HG02870 (cell line): ENCODE data around the gene GLIPR1L2.
"Not testable (repeated sequence)": the region's sequence is repeated elsewhere in the genome, so short reads cannot be mapped to it uniquely, and the experiment has no call there.

Source experiments
- ATAC-seq: cut with Tn5 transposase; IDR thresholded peaks from one replicate; pipeline ENCODE4 v1.9.1; 2021; ENCODE audit warnings: mild to moderate bottlenecking, moderate library complexity; ENCODE audit not compliant: unreplicated experiment

GLIPR1L2 gene

DNA sequence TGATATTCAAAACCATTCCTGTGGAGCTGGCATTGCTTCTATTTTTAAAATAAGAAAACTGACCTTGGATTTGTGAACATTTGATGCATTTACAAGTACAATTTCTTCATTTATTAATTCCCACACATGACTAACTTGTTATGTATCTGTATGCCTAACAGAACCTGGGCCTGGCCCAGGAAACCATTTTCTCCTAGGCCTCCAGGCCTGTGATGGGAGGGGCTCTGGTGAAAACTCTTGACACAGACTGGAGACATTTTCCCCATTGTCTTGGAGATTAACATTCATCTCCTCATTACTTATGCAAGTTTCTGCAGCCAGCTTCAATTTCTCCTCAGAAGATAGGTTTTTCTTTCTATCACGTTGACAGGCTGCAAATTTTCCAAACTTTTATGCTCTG, 42.0 kb downstream of the GLIPR1L2 start:
- ATAC-seq = no peak

DNA sequence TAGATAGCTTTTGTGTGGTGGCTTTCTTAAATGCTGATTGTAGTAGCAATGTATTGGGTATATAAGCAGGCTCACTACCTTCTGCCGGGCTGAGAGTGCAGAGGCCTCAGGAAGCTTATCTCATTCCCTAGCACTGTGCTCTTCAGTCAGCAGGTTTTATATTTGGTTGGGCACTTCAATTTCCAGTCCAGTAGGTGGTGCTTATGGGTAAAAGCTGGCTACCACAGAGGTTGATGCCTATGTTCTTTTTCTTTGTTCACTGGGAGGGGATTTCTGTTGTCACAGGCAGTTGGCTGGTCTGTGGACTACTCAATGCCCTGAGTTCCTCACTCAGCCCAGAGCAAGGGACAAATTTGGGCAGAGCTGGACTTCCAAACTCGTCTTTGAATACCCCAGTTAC, 46.7 kb downstream of the GLIPR1L2 start:
- peak; percentile 76 for ATAC-seq

DNA sequence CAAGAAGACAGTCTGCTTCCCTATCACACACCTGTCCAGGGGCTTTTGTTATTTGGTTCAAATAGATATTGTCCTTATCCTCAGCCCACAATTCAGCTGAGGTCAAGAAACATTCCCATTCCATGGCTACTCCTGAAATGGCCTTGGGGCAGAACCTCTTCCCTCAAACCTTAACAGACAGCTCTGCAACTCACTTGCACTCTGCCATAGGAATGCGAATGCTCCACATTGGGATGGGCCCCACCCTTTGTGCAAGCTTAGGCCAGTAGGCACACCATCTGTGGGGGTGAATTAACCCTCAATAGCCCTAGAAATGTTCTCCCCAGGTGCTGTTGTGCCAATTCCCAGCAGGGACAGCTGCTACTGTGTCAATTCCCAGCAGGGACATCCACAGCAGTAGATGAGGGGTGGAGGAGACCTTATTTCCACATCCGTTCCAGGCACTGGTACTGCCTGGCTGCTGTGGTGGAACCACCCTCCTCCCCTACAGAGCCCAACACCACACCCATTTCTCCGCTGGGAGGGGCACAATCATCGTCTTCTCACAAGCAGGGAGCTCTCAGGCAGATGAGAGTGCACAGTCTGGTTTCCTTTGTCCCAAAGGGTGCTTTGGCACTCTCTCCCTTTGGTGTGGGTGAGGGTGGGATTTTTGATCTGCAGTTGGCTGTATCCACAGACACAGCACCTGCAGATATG, 47.3 kb downstream of the GLIPR1L2 start:
- no peak for ATAC-seq

DNA sequence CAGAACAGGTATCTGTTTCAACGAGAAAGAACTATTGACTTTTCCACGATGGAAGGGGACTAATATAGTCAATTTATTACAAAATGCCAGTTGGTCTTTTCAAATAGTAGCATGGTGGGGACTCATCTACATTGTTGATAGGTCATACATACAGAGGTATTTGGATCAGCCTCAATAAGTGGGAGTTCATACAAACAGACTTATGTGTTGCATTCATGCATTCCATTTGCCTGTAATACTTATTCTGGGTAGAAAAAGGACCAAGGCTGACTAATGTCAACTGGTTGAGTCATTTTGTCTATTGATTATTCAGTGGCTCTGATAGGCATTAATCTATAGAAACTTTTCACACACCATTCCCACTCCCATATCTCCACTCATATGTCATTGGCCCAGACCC, 48.2 kb downstream of the GLIPR1L2 start:
- ATAC-seq = no peak

DNA sequence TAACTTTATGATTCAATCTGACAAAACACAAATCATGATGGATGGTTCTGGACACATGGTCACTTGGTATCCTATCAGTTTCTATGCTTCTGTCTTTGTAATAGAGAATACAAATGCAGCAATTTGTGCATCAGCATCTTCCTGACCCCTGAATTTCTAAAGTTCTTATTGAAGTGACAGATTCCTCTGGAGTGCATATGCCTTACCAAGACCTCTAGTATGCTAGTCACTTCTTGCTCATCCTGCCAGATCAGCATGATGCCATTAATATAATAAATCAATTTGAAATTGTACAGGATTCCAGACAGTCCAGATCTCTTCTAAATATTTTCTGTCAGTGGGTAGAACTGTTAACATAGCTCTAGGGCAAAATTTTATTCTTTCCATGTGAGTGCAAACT, 49.0 kb downstream of the GLIPR1L2 start:
- ATAC-seq = no peak

DNA sequence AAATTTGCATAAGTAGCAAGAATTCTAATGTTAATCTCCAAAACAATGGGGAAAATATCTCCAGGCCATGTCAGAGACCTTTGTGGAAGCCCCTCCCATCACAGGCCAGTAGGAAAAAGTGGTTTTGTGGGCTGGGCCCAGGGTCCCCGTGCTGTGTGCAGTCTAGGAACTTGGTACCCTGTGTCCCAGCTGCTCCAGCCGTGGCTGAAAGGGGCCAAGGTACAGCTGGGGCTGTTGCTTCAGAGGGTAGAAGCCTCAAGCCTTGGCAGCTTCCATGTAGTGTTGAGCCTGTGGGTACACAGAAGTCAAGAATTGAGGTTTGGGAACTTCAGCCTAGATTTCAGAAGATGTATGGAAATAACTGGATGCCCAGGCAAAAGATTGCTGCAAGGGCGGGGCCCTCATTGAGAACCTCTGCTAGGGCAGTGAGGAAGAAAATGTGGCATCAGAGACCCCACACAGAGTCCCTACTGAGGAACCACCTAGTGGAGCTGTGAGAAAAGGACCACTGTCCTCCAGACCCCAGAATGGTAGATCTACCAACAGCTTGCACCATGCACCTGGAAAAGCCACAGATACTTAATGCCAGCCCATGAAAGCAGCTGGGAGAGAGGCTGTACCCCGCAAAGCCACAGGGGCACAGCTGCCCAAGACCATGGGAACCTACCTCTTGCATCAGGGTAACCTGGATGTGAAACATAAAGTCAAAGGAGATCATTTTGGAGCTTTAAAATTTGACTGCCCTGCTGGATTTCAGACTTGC, 51.0 kb downstream of the GLIPR1L2 start:
- ATAC-seq = not testable (repeated sequence)

DNA sequence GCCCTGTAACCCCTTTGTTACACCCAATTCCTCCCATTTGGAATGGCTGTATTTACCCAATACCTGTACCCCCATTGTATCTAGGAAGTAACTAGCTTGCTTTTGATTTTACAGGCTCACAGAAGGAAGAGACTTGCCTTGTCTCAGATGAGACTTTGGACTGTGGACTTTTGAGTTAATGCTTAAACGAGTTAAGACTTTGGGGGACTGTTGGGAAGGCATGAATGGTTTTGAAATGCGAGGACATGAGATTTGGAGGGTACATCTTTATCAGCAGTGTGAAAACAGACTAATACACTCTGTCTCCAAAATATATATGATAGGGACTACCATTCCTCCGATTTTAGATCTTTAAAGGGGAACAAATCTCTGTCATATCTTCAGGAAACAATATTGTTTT, 51.6 kb downstream of the GLIPR1L2 start:
- not testable (repeated sequence) for ATAC-seq

DNA sequence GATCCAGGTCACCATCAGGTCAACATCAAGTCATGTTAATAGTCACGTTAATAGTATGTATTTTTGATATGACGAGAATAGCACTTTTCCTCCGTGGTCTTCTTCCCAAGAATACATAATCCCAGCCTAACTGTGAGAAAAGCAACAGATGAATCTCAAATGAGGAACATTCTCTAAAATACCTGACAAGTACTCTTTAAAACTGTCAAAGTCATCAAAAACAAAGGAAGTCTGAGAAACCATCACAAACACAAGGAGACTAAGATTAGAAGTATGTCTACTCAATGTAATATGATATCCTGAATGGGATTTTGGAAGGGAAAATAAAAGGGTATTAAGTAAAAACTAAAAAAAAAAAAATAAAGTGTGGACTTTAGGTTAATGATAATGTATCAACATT, 52.8 kb downstream of the GLIPR1L2 start:
- ATAC-seq = no peak

DNA sequence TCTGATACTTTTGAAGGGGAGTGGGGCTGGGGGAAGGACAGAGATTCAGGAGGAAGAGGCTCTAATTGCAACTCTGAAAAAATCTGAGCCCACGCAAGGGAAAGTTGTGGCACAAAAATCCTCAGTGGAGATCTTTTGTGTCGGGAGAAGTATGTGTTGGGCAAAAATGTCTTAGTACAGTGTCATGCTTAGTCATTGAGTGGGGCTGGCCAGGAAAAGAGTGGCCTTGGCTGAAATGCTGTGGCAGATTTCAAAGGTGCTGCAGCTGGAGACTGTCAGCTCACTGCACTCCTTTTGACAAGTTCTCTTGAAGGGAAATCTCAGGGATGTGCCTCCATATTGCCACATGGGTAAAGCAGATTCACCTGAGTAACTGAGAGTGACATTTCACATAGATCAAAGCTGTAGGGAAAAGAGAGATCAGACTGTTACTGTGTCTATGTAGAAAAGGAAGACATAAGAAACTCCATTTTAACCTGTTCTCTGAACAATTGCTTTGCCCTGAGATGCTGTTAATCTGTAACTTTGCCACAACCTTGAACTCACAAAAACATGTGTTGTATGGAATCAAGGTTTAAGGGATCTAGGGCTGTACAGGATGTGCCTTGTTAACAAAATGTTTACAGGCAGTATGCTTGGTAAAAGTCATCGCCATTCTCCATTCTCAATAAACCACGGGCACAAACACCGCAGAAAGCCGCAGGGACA, 53.7 kb downstream of the GLIPR1L2 start:
- ATAC-seq = no peak

DNA sequence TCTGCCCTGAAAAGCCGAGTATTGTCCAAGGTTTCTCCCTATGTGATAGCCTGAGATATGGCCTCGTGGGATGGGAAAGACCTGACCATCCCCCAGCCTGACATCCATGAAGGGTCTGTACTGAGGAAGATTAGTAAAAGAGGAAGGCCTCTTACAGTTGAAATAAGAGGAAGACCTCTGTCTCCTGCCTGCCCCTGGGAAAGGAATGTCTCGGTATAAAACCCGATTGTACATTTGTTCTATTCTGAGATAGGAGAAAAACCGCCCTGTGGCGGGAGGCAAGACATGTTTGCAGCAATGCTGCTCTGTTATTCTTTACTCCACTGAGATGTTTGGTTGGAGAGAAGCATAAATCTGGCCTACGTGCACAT, 54.2 kb downstream of the GLIPR1L2 start:
- not testable (repeated sequence) for ATAC-seq

DNA sequence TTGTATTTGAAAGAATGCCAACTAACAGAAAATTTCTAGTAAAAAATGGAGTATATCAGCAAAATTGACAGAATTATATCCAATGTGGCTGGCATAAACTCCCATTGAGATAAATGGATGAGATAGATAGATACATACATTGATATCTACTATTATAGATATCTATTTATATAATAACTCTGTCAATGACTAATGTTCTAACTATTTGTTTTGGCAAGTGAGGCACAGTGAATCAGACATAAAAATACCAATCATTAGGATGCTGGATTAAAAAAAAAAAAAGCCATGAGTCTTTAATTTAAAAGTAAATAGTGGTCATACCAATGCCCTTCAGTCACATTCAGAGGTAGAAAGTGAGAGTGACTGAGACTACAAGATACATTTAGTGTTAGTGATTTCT, 56.0 kb downstream of the GLIPR1L2 start:
- no peak for ATAC-seq

DNA sequence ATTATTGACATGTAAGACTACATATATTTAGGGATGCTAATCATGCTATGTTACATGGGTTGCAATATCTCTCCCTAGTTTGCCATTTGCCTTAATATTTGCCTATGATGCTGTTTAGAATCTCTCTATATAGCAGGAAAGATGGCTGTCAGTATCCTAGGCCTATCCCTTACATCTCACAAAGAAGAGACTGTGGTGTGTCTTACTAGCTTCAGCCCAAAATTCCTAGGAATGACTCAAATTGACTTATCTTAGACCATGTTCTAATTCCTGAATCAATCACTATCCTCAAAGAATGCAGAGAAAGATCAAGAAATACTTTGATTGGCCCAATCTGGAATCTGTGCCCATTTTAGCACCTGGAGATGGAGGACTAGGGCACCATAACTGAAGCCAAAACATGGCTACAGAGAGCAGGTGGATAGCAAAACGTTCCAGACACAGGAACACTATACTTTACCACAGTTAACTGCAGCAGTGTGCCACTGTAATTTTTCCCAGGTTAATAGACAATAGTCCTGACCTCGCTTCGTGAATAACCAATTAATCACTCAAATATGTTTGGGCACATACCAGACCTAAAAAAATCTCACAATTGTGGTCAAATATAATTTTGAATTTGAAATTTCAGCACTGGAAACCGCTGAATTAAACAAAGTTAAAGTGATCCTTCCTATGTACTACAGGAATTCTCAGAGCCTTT, 57.0 kb downstream of the GLIPR1L2 start:
- ATAC-seq = no peak

DNA sequence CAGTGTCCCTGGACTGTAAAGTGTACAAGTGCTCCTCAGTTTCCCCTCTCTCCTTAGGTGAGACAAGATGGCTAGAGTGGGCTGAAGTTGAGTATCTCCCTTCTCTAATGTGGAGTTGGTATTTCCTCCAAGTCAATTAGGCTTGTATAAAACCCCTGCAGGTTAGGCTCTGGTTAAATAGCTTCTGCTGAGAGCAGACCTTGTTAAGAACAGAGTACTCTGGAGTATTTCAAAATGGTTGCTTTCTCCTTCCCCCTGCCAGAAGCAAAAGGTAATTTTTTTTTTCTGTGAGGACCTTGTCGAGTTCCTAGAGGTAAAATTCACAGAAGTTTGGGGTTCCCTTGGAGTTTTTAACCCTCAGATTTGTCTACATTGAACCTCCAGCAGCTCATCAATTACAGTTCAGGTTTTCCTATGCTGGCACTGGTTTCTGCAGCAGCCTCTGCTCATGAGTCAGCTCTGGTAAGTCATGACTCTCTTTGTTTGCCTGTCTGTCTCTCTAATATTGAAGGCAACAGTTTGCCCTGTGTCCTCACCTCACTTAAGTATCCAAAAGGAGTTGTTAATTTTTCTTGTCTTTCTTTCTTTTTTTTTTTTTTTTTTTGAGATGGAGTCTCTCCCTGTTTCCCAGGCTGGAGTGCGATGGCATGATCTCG, 61.9 kb downstream of the GLIPR1L2 start:
- no peak for ATAC-seq

DNA sequence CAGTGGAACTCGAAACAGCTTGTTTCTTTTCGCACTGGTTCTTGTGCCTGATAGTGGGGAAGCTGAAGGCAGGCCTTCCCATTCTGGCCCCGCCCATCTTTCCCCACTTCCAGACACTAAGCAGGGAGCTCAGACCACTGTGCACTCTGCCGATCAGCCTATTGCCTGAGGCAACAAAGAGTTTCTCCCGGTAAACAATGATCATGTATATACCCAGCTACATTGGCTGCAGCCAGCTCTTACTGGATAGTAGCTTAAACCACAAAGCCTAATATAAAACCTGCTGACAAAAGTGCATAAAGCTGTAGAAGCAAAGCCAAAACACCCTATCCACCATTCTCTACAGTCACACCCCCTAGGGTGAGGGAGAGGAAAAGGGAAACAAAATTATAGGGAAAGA, 65.0 kb downstream of the GLIPR1L2 start:
- ATAC-seq = no peak

DNA sequence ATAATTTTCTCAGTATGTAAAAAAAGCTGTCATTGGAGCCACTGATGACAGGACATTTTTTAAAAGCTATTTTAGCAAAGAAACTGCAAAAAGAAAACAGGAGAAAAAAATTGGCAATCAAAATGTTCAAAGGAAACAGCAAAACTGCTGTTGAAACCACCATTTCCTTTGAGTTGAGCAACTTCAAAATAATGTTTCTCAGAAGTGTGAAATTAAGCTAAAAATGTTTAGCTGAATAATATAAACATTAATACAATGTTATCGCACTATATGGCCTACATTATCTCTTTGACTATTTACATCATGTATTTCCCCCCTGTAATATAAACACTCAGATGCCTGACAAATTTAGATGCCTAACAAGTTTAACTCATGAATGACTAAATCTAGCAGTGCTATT, 66.3 kb downstream of the GLIPR1L2 start:
- no peak for ATAC-seq

DNA sequence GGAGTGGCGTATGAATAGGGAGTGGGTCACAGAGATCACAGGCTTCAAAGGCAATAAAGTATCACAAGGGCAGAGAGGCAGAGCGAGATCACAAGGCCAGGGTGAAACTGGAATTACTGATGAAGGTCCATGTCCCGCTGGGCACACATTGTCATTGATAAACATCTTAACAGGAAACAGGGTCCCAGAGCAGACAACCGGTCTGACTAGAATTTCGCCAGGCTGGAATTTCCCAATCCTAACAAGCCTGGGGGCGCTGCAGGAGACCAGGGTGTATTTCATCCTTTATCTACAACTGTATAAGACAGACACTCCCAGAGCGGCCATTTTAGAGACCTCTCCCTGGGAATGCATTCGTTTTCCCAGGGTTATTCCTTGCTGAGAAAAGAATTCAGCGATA, 67.0 kb downstream of the GLIPR1L2 start:
- not testable (repeated sequence) for ATAC-seq

DNA sequence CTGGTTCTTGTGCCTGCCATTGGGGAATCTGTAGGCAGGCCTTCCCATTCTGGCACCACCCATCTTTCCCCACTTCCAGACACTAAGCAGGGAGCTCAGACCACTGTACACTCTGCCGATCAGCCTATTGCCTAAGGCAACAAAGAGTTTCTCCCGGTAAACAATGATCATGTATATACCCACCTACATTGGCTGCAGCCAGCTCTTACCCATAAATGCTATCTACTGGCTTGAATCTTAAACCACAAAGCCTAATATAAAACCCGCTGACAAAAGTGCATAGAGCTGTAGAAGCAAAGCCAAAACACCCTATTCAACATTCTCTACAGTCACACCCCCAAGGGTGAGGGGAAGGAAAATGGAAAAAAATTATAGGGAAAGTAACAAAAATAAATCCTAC, 68.9 kb downstream of the GLIPR1L2 start:
- ATAC-seq = no peak

DNA sequence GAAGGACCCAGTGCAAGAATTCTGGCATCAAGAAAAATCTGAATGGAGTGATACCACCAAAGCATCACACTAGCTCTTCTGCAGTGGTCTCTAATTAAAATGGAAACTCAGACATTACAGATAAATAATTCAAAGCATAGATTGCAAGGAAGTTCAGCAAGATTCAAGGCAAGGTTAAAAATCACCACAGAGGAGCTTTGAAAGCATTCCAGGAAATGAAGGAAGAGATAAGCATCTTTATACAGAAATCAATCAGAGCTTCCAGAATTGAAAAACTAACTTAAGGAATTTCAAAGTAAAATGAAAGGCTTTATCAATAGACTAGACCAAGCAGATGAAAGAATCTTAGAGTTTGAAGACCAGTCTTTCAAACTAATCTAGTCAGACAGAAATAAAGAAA, 69.3 kb downstream of the GLIPR1L2 start:
- no peak for ATAC-seq

DNA sequence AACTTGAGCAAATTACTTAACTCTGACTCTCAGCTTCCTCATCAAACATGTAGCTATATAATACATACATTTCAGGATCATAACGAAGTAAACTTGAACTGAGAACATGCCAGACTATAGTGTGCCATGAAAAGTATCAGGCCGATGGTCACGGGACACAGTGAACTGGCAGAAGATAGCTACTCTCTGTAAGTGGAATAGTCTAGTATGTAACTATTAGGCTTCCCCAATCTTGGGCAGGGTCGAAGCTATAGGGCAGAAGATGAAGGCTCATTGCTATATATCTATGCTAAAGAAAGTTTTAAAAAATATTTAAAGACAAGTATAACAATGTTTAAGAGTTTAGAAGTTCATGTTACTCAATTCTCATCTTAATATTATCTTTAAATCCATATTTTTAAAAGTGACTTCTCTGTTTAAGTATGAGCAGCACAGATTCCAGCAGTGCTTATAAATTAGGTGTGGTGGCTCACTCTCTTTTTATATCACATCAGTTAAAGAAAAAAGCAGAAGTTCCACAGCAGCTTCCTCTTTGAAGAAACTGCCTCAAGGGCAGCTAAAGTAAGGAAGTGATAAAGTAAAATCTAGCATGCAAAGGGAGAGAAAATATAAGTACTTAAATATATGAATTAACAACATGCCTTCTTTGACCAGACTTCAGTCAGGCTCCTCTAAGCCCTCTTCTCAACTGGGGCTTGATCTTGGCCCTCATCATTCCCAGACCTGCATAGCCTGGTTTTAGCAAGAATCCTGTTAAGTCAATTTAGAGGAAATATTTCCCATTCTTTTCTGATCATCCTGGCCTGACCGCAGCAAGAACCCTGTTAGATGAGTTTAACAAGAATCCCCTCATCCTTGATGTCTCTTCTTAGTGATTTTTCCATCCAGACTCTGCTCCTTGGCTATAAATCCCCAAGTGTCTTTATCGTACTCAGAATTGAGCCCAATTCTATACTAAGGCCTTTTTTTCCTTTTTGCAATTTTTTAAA, 81.3 kb downstream of the GLIPR1L2 start:
- ATAC-seq = peak; percentile 72

DNA sequence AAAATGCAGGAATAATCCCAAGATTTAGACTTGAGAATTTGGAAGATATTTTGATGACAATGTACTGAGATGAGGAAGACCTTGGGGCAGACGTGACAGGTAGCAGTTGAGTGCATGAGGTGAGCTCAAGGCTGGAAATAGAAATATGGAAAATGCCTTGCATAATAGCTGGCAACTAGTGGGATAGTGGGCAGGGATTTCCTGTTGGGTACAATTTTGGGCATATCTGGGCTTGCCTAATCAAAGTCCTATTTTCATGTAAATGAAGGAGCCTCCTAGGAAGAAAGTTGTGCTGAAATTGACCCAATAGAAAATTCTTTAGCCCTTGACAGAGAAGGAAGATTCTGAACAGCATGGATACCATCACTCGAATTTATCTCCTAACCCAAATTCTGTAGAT, 83.2 kb downstream of the GLIPR1L2 start:
- ATAC-seq = no peak
